PC-9 (cell line): Measurements from ENCODE around the gene SSH3. TPM values are rescaled to one million over a fixed set of nuclear protein-coding genes. Genes with fewer than 3 reads are reported as not detected.

Source experiments
- BruUV-seq: library from RNA; stranded (reverse); fragments of 400-500 nt; replicated peaks from 2 replicates; lab custom pipeline; 2021; lab: Mats Ljungman, UMichigan
- CTCF ChIA-PET: fragments of 300-600 bp; sonication (Branson Sonifier 250); formaldehyde crosslinking; loops from one replicate; lab custom pipeline; 2022; ENCODE audit warnings: antibody characterized with exemption; lab: Charles Lee
- POLR2A ChIA-PET: fragments of 300-600 bp; sonication (Branson Sonifier 250); formaldehyde crosslinking; loops from one replicate; lab custom pipeline; 2022; ENCODE audit warnings: antibody characterized with exemption; ENCODE audit not compliant: unreplicated experiment; lab: Charles Lee
- DNase-seq, 2 experiments: peaks; one replicate each; pipeline versions ENCODE4 v3.0.0 to v3.0.0-alpha.2; 2015 to 2022; ENCODE audit warnings: mixed read lengths in 1 of 2
- H2AFZ ChIP-seq: fragments of 200-600 bp; sonication (generic); 2 replicates; pipeline ENCODE4 v1.8.1; 2017; ENCODE audit warnings: antibody characterized with exemption
- H3F3A ChIP-seq: fragments of 200-600 bp; sonication (generic); 2 replicates; pipeline ENCODE4 v1.8.1; 2017; ENCODE audit warnings: antibody characterized with exemption, mild to moderate bottlenecking, low read depth; ENCODE audit not compliant: insufficient read depth
- H3K27ac ChIP-seq: fragments of 200-600 bp; sonication (generic); 2 replicates; pipeline ENCODE4 v1.6.1; 2016; ENCODE audit warnings: mixed run types
- H3K27me3 ChIP-seq: fragments of 200-600 bp; sonication (generic); 2 replicates; pipeline ENCODE4 v1.6.1; 2016; ENCODE audit warnings: low read depth, mixed run types; ENCODE audit not compliant: insufficient read depth
- H3K36me3 ChIP-seq: fragments of 200-600 bp; sonication (generic); 2 replicates; pipeline ENCODE4 v1.6.1; 2016; ENCODE audit warnings: low read depth, mixed run types
- H3K4me1 ChIP-seq: fragments of 200-600 bp; sonication (generic); replicated peaks from 2 replicates; pipeline ENCODE4 v1.6.1; 2016; ENCODE audit warnings: mixed run types; ENCODE audit not compliant: insufficient read depth
- H3K4me2 ChIP-seq: fragments of 200-600 bp; sonication (generic); 2 replicates; pipeline ENCODE4 v1.6.1; 2017; ENCODE audit warnings: mixed run types
- H3K4me3 ChIP-seq: fragments of 200-600 bp; sonication (generic); 2 replicates; pipeline ENCODE4 v1.6.1; 2016; ENCODE audit warnings: mixed run types
- H3K79me2 ChIP-seq: fragments of 200-600 bp; sonication (generic); 2 replicates; pipeline ENCODE4 v1.6.1; 2017; ENCODE audit warnings: low read depth, mixed run types
- H3K9me2 ChIP-seq: fragments of 200-600 bp; sonication (generic); 2 replicates; pipeline ENCODE4 v1.8.1; 2017; ENCODE audit warnings: mild to moderate bottlenecking; ENCODE audit not compliant: insufficient read depth
- H3K9me3 ChIP-seq: fragments of 200-600 bp; sonication (generic); 2 replicates; pipeline ENCODE4 v1.8.1; 2016; ENCODE audit warnings: low read depth; ENCODE audit not compliant: insufficient read depth
- H4K20me1 ChIP-seq: fragments of 200-600 bp; sonication (generic); 2 replicates; pipeline ENCODE4 v1.8.1; 2017; ENCODE audit not compliant: insufficient read depth
- EZH2 ChIP-seq: fragments of 200-600 bp; sonication (generic); IDR thresholded peaks from 2 replicates; pipeline ENCODE4 v1.8.0; 2017; ENCODE audit warnings: antibody characterized with exemption, low read depth
- intact Hi-C: fragments of 100-400 bp; cut with micrococcal nuclease; formaldehyde crosslinking; loops from one replicate; pipeline ENCODE4 v1.10.0; 2022; ENCODE audit not compliant: unreplicated experiment
- total RNA-seq: library from RNA; stranded (reverse); gene quantifications from 2 replicates; pipeline ENCODE4 v1.2.3, GENCODE V29; 2021
- TF ChIP-seq, protein P1 (sequence below): fragments of 200-600 bp; sonication (generic); conservative IDR thresholded peaks from 2 replicates; pipeline ENCODE4 v1.6.1; 2017; ENCODE audit warnings: mixed run types, antibody characterized with exemption, mild to moderate bottlenecking, moderate library complexity

Gene SSH3
- total RNA-seq, 1 experiment from 2014 or later, result 124 TPM

DNA sequence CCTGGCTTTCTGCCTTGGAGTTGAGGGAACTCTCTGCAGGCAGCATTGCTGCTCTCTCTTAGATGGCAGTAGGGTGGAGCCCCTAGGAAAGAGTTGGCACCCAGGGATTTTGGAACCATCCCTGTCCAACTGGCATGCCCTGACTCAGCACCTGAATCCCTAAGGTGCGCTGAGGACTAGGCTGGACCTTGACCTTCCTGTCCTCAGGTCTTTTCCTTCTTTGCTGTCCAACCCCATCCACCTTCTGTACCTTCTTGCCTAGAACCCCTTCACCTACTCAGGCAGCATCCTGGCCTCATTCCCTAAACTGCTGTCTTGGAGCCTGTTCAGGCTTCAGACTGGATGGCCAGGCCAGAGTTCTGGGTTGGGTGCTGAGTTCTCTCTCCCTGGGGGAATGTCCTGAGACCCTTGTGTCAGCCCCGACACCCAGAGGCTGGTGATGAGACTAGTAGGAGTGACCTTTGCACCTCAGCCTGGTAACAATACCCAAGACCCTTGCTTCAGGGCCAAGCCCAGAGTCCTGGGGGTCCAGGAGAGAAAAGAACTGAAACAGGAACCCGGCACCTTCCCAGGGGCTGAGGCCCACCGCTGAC is 52.6 kb downstream of the SSH3 start:
- Histone ChIP-seq H3K4me3 (peak overlapping the region; percentile 38; the same call in 1 of the 2 replicates), H3K79me2 (peaks cover 29% of the 10 kb centered on the region), H3K9me3 (no peaks in the 10 kb centered on the region), H3K27ac (peak overlapping the region; percentile 90), H4K20me1 (no peaks in the 10 kb centered on the region), H2AFZ (no peak overlapping the region), H3K4me1 (peaks cover 75% of the 10 kb centered on the region), H3K27me3 (no peaks in the 10 kb centered on the region), H3K4me2 (peak overlapping the region; percentile 97), H3F3A (peaks cover 78% of the 10 kb centered on the region), H3K9me2 (no peaks in the 10 kb centered on the region), H3K36me3 (no peaks in the 10 kb centered on the region)
- POLR2A ChIA-PET, result interaction anchor here (0.6 to 1.8 kb wide), 6 partner anchors 10 to 659 kb away, joined by 3 to 48 read pairs (median 6); no protein-coding TSS in a partner anchor
- no peak for TF ChIP-seq EZH2
- TF ChIP-seq, protein P1, sequence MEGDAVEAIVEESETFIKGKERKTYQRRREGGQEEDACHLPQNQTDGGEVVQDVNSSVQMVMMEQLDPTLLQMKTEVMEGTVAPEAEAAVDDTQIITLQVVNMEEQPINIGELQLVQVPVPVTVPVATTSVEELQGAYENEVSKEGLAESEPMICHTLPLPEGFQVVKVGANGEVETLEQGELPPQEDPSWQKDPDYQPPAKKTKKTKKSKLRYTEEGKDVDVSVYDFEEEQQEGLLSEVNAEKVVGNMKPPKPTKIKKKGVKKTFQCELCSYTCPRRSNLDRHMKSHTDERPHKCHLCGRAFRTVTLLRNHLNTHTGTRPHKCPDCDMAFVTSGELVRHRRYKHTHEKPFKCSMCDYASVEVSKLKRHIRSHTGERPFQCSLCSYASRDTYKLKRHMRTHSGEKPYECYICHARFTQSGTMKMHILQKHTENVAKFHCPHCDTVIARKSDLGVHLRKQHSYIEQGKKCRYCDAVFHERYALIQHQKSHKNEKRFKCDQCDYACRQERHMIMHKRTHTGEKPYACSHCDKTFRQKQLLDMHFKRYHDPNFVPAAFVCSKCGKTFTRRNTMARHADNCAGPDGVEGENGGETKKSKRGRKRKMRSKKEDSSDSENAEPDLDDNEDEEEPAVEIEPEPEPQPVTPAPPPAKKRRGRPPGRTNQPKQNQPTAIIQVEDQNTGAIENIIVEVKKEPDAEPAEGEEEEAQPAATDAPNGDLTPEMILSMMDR, result no peak
- intact Hi-C loops, result loop anchor here (2.0 kb wide), 1 partner anchor 151 kb away; no protein-coding TSS in a partner anchor
- no peak for DNase-seq
- CTCF ChIA-PET, result interaction anchor here (0.6 to 3.6 kb wide), 4 partner anchors 18 to 24 kb away, joined by 3 to 174 read pairs (median 6); no protein-coding TSS in a partner anchor
- BruUV-seq, result no TSS peak

DNA sequence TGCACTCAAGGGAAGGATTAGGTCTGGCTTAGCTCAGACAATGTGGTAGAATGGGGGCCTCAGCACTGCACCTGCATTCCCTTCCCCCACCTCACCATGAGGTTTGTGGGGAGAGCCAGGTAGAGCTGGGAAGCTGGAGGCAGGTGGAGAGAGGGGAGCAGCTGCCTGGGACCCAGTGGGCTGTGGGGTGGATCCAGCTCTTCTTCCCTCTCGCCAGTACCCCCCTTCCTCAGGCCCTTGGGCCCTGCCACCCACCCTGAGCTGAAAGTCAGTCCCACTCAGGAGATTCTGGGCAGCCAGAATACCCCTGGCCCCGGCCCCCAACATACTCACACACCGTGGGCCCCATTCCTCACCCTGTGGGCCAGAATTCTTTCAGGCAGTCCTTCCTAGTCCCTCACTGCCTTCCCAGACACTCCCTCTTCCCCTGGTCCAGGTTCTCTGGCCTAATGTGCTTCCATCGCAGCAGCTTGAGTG is 53.1 kb downstream of the SSH3 start:
- no peaks in the 10 kb centered on the region for H3K9me2 ChIP-seq
- ChIA-PET CTCF (interaction anchor here (0.6 to 3.6 kb wide), 6 partner anchors 10 to 461 kb away, joined by 3 to 174 read pairs (median 5); partner anchors contain the start of gene RAD9A), POLR2A (interaction anchor here (0.6 to 0.7 kb wide), 2 partner anchors 21 to 319 kb away, joined by 3 read pairs; no protein-coding TSS in a partner anchor)
- BruUV-seq, result no TSS peak
- intact Hi-C loops, result loop anchor here (2.0 kb wide), 1 partner anchor 150 kb away; no protein-coding TSS in a partner anchor
- H3K36me3 ChIP-seq, result no peaks in the 10 kb centered on the region
- peak overlapping the region; percentile 38; the same call in 1 of the 2 replicates for H3K4me3 ChIP-seq
- TF ChIP-seq, protein P1, result no peak
- no peak for TF ChIP-seq EZH2
- H4K20me1 ChIP-seq, result no peaks in the 10 kb centered on the region
- peak overlapping the region; percentile 90 for H3K27ac ChIP-seq
- H3K9me3 ChIP-seq, result no peaks in the 10 kb centered on the region
- H3F3A ChIP-seq, result peaks cover 80% of the 10 kb centered on the region
- no peak for DNase-seq
- peaks cover 27% of the 10 kb centered on the region for H3K79me2 ChIP-seq
- no peaks in the 10 kb centered on the region for H3K27me3 ChIP-seq
- H3K4me1 ChIP-seq, result peaks cover 70% of the 10 kb centered on the region
- peak overlapping the region; percentile 97 for H3K4me2 ChIP-seq
- H2AFZ ChIP-seq, result no peak overlapping the region

DNA sequence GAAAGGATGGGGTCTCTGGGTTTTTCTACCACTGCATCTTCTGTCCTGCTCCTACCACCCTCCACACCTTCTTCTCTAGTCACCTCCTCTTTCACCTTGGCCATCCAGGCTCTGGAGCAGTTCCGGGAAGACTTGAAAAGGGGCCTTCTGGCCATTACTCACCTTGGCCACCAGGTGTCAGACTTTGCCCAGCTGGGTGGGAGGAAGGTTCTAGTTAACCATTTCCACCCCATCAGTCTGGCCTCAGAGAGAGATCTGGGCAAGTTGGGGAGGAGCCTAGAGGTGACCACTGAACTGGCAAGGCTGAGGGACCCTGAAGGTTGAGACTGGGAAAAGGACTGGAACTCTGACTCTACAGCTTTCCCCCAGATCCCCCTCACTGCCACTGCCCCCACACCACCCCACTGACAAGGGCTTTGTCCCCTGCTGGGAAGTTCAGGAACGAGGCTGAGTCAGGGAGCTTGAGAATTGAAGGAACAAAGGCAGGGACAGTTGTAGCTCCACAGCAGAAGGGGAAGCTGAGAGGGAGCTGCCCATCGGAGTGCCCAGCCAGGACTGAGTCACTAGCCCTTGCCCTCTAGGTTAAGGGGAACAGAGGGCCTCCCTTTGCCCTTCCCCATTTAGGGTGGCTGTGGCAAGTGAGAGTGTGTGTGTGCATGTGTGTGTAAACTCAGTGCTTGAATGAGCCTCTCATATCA is 53.7 kb downstream of the SSH3 start:
- Histone ChIP-seq H3K4me1 (peaks cover 64% of the 10 kb centered on the region), H3K27me3 (no peaks in the 10 kb centered on the region)
- TF ChIP-seq, protein P1, result peak; percentile 99
- no peak for TF ChIP-seq EZH2

More for the DNA sequence above, 53.7 kb downstream of the SSH3 start:
- ChIA-PET POLR2A (interaction anchor here (0.5 to 1.1 kb wide), 9 partner anchors 17 to 1652 kb away, joined by 3 to 19 read pairs (median 6); no protein-coding TSS in a partner anchor), CTCF (interaction anchor here (0.5 to 3.6 kb wide), 15 partner anchors 7 to 789 kb away, joined by 3 to 174 read pairs (median 5); partner anchors contain the start of gene RAD9A)
- H3K4me3 ChIP-seq, result peak overlapping the region; percentile 38; the same call in 1 of the 2 replicates
- H3K27ac ChIP-seq, result peak overlapping the region; percentile 90
- DNase-seq, result peak; percentile 79 to 84
- no peak overlapping the region for H2AFZ ChIP-seq
- no TSS peak for BruUV-seq
- no peaks in the 10 kb centered on the region for H3K9me2 ChIP-seq
- H3F3A ChIP-seq, result peaks cover 83% of the 10 kb centered on the region
- H3K4me2 ChIP-seq, result peak overlapping the region; percentile 97
- H4K20me1 ChIP-seq, result no peaks in the 10 kb centered on the region
- intact Hi-C loops, result loop anchor here (1.0 to 2.0 kb wide), 2 partner anchors 25 to 150 kb away; no protein-coding TSS in a partner anchor
- H3K36me3 ChIP-seq, result no peaks in the 10 kb centered on the region
- H3K79me2 ChIP-seq, result peaks cover 22% of the 10 kb centered on the region
- H3K9me3 ChIP-seq, result no peaks in the 10 kb centered on the region
